Neural crest cell (in vitro differentiated cells): ENCODE measurements around the gene RNF126. TPM values are rescaled to one million over a fixed set of nuclear protein-coding genes. Genes with fewer than 3 reads are reported as not detected.

ENCODE experiments used
- DNase-seq: peaks from one replicate; pipeline ENCODE4 v3.0.0; 2021; ENCODE audit warnings: low read depth, mixed read lengths, low spot score
- H3K27ac Mint-ChIP-seq: one replicate; pipeline ENCODE4 v1.8.0; 2021; ENCODE audit warnings: mild to moderate bottlenecking, mixed read lengths; ENCODE audit not compliant: unreplicated experiment
- H3K27me3 Mint-ChIP-seq: 2 replicates; pipeline ENCODE4 v1.8.0; 2021; ENCODE audit warnings: low read depth, mild to moderate bottlenecking, mixed read lengths
- H3K36me3 Mint-ChIP-seq: 2 replicates; pipeline ENCODE4 v1.8.0; 2021; ENCODE audit warnings: low read depth, mild to moderate bottlenecking, mixed read lengths
- H3K4me1 Mint-ChIP-seq: 2 replicates; pipeline ENCODE4 v1.8.0; 2021; ENCODE audit warnings: mixed read lengths
- H3K4me3 Mint-ChIP-seq: one replicate; pipeline ENCODE4 v1.8.0; 2021; ENCODE audit warnings: mild to moderate bottlenecking, mixed read lengths
- H3K9me3 Mint-ChIP-seq: 2 replicates; pipeline ENCODE4 v1.8.0; 2021; ENCODE audit warnings: mixed read lengths
- CTCF ChIP-seq: fragments of 200-600 bp; sonication (generic); conservative IDR thresholded peaks from 2 replicates; pipeline ENCODE4 v1.5.0; 2021; ENCODE audit warnings: antibody characterized with exemption, mild to moderate bottlenecking
- total RNA-seq: library from RNA; stranded (reverse); gene quantifications from 2 replicates; pipeline ENCODE4 v1.2.1, GENCODE V29; 2021

Gene RNF126
- total RNA-seq, 1 donor from 2014 or later: 55.9 TPM

- no peak for DNase-seq
- Mint-ChIP-seq H3K9me3 (no peaks in the 10 kb centered on the region), H3K27ac (no peak overlapping the region), H3K4me3 (no peak overlapping the region), H3K4me1 (peaks cover 14% of the 10 kb centered on the region), H3K27me3 (no peaks in the 10 kb centered on the region), H3K36me3 (no peaks in the 10 kb centered on the region)
- no peak for TF ChIP-seq CTCF
Measured at GRCh38 chr19:656751-657559, 6.1 kb downstream of the RNF126 start.

GRCh38 chr19:655691-656090 is 7.3 kb downstream of the RNF126 start:
- no peaks in the 10 kb centered on the region for H3K9me3 Mint-ChIP-seq
- no peaks in the 10 kb centered on the region for H3K36me3 Mint-ChIP-seq
- no peak for DNase-seq
- peaks cover 3% of the 10 kb centered on the region for H3K4me1 Mint-ChIP-seq
- TF ChIP-seq CTCF: no peak
- H3K27ac Mint-ChIP-seq: no peak overlapping the region
- no peaks in the 10 kb centered on the region for H3K27me3 Mint-ChIP-seq
- peak overlapping the region; percentile 38 for H3K4me3 Mint-ChIP-seq

- Mint-ChIP-seq H3K4me3 (no peak overlapping the region), H3K27me3 (no peaks in the 10 kb centered on the region), H3K36me3 (no peaks in the 10 kb centered on the region), H3K27ac (no peak overlapping the region), H3K9me3 (no peaks in the 10 kb centered on the region), H3K4me1 (no peaks in the 10 kb centered on the region)
- DNase-seq: no peak
- TF ChIP-seq CTCF: no peak
Measured at GRCh38 chr19:653425-653824, 9.6 kb downstream of the RNF126 start.

- DNase-seq: no peak
- Mint-ChIP-seq H3K36me3 (no peaks in the 10 kb centered on the region), H3K4me1 (no peaks in the 10 kb centered on the region), H3K27ac (no peak overlapping the region), H3K4me3 (no peak overlapping the region), H3K27me3 (no peaks in the 10 kb centered on the region), H3K9me3 (no peaks in the 10 kb centered on the region)
- no peak for TF ChIP-seq CTCF
Measured at GRCh38 chr19:652467-653389, 10.3 kb downstream of the RNF126 start.

GRCh38 chr19:651991-652390 is 11.0 kb downstream of the RNF126 start:
- no peak overlapping the region for H3K4me3 Mint-ChIP-seq
- H3K9me3 Mint-ChIP-seq: no peaks in the 10 kb centered on the region
- no peaks in the 10 kb centered on the region for H3K4me1 Mint-ChIP-seq
- H3K36me3 Mint-ChIP-seq: no peaks in the 10 kb centered on the region
- TF ChIP-seq CTCF: no peak
- no peak overlapping the region for H3K27ac Mint-ChIP-seq
- no peaks in the 10 kb centered on the region for H3K27me3 Mint-ChIP-seq
- DNase-seq: no peak
